GM19238 (cell line): ENCODE results near the gene PRDM12.
A peak's percentile ranks its signal among the peaks of the same experiment; 100 is the strongest.
"Not testable (repeated sequence)": the region's sequence is repeated elsewhere in the genome, so short reads cannot be mapped to it uniquely, and the experiment has no call there.

Source experiments
- DNase-seq: peaks from one replicate; pipeline ENCODE4 v3.0.0; 2011; ENCODE audit warnings: low spot score; ENCODE audit not compliant: insufficient read length

Gene PRDM12

GRCh38 chr9:130663977-130664250 lies 480 bp upstream of the PRDM12 start:
- DNase-seq: no peak

- no peak for DNase-seq
Observed at GRCh38 chr9:130665029-130665430, 636 bp downstream of the PRDM12 start.

GRCh38 chr9:130665431-130666392 lies 1.3 kb downstream of the PRDM12 start:
- DNase-seq: no peak

GRCh38 chr9:130666393-130667119 lies 2.2 kb downstream of the PRDM12 start:
- DNase-seq: no peak

DNA sequence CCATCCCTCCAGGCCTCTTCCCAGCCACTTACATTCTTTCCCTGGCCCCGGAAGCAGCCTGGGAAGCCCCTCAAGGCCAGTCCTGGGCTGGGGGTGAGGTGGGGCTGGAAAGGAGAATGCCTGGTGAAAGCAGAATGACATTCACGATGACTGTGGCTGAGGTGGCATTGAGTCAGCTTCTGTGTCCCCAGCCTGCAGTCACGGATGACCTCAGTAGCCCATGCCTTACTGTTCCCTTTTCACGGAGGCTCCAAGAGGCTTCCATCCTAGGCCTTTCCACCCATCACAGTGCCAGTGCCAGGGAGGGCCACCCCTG lies 2.7 kb downstream of the PRDM12 start:
- no peak for DNase-seq

GRCh38 chr9:130668196-130668595 lies 3.8 kb downstream of the PRDM12 start:
- no peak for DNase-seq

DNA sequence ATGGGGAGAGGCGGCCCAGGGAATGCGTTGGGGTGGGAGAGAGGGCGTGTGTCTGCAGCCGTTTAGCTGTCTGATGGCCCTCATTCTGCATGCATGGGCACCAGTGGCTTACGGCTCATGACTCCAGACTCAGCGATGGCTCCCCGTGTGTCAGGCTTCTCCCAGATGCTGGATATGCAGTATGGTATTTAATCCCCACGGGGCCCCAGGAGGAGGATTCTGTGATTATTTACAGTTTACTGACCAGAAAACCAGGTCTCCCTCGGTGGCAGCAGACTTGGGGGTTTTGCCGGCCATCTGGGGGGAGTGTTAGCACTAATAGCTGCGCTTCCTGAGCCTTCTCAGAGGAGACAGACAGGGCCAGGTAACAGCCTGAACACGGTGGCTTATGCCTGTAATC lies 4.3 kb downstream of the PRDM12 start:
- no peak for DNase-seq

DNA sequence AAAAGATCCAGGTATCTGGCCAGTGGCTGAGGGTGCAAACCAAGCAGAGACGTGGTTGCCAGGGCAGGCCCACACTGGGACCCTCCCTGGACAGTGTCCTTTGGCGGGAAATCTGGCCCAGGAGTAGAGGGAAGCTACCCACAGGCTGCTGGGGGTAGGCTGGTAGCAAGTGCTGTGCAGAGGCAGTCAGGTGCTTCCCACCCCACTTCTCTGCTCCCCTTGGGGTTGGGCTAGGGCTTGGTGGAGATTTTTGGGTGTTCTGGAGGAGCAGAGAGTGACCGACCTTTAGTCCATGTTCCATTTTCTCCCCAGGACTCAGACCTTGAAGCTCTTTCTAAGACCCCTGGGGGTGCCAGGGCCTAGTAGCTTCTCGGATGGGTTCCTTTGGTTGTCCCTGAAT lies 5.6 kb downstream of the PRDM12 start:
- no peak for DNase-seq

GRCh38 chr9:130670644-130671043 lies 6.2 kb downstream of the PRDM12 start:
- no peak for DNase-seq

DNA sequence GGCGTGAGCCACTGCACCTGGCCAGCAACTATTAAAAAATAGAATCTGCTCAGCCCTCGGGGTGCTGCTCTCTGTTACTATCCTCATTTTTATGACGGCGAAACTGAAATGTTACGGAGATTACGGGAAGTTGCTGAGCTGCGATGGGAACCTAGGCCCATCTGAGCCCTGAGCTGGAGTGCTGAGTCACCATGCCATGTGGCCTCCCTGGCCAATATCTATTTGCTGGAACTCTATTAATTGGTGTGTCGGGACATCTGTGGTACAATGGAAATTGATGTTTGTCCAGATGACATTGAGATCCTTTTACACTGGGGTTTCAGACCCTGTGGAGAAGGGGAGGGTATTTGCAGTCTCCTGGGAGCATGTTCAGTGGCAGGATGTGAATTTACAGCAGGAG lies 8.1 kb downstream of the PRDM12 start:
- DNase-seq: no peak

GRCh38 chr9:130672933-130673615 lies 8.7 kb downstream of the PRDM12 start:
- DNase-seq: no peak

DNA sequence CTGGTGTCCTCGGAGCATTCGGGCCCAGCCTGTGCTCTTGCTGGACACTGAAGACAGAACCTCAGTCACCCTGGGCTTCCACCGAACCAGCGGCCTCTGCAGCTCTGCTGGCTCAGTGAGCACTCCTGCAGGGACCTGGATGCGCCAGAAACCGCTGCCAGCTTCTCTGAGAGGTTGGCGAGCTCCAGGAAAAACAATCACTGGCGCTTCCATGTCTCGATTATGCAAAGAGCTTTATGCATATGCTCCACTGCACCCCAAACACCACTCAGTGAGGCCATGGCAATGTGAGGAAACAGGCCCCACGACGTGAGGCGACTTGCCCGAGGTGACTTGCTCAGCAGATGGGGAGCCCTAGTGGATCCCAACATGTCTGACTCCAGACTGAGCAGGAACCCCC lies 11.0 kb downstream of the PRDM12 start:
- DNase-seq: no peak

DNA sequence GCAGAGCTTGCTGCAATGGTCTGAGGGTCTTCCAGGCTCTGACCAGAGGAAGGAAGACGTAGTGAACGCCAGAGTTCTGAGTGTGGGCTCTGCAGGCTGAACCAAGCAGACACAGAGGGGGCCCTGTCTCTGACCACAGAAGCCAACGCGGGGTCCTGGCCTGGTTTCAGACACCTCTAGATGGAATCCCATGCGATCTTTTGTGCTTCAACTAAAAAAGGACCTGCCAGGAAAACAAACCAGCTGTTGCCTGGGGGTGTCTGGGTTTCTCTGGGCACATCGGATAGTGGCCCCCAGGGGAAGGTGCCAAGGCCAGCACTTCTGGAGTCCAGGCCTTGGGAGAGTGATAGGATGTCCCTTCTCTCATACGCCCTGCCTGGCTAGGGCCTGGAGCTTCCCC lies 12.9 kb downstream of the PRDM12 start:
- no peak for DNase-seq

DNA sequence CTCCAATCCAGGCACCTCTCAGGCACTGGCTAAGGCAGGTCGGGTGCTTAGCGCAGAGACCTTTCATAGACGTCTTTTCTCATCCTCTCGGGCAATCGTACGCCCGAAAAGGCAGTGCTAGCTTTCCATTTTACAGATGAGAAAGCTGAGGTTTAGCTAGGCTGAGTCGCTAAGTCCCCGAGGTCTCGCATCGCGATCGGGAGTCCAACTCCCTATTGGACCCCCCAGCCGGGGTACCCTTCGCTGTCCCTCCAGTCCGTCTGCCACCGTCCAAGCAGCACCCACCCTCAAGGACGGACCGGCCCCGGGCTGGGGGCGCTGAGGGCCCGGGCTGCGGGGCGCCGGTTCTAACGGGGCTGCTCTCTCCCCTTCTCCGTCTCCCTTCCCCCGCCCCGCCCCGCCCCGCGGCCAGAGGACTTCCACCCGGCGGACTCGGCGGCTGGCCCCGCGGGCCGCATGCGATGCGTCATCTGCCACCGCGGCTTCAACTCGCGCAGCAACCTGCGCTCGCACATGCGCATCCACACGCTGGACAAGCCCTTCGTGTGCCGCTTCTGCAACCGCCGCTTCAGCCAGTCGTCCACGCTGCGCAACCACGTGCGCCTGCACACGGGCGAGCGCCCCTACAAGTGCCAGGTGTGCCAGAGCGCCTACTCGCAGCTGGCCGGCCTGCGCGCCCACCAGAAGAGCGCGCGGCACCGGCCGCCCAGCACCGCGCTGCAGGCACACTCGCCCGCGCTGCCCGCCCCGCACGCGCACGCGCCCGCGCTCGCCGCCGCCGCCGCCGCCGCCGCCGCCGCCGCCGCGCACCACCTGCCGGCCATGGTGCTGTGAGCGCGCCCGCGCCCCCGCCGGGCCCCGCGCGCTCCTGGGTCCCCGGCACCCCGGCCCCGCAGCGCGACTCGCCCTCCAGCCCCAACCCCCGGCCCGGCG lies 16.7 kb downstream of the PRDM12 start:
- peak; percentile 65 for DNase-seq

- no peak for DNase-seq
Observed at GRCh38 chr9:130681769-130682420, 17.5 kb downstream of the PRDM12 start.

DNA sequence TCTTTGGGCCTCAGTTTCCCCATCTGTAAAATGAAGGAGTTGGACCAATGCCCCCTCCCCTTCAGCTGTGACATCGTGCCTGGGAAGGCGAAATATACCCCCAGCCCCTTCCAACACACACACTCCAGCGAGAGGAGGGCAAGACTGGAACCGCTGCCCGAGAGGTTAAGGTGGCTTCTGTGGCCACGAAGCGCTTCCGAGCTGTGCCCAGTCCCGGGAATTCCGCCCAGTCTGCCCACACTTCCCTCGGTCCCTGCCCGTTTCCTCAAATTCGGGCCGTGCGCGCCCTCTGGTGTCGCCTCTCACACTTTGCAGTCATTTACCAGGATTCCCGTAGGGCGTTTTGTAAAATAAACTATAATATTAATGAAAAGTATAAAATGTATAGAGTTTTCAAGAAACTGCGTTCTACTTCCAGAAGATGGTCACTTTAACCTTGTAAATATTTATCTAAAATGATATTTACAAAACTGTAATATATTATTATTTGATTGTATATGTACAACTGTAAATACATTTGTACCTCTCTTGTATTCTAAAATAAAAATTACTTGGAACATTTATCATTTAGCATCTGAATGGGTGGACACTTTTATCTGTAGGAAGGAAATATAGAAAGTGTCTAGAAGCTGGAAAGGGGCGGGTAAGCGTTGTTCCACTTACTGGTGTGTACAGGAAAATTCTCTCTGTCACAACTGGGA lies 18.2 kb downstream of the PRDM12 start:
- no peak for DNase-seq

DNA sequence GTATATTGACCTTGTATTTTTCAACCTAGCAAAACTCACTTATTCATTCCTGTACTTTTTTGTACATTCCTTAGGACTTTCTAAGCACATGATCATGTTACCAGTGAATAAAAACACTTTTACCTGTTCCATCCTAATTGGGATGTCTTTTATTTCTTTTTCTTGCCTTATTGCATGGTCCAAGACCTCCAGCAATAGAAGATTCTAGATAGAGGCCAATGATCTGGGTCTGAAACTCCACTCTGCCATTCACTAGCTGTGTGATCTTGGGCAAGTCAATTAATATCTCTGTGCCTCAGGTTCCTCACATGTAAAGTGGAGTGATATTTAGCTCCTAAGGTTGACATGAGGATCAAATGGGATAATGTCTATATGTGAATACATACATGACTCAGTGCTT lies 20.7 kb downstream of the PRDM12 start:
- no peak for DNase-seq

- not testable (repeated sequence) for DNase-seq
Observed at GRCh38 chr9:130685945-130686344, 21.6 kb downstream of the PRDM12 start.

- no peak for DNase-seq
Observed at GRCh38 chr9:130687615-130688014, 23.2 kb downstream of the PRDM12 start.

- no peak for DNase-seq
Observed at GRCh38 chr9:130688072-130688471, 23.7 kb downstream of the PRDM12 start.
